Activated CD4-positive, CD25-positive, alpha-beta regulatory T cell treated with anti-CD3 and anti-CD28 coated beads, Interleukin-2, amount 50 U/mL, for 72 hours (primary cell): Measurements from ENCODE around the gene MARCHF10.

Source experiments
- DNase-seq: peaks from one replicate; pipeline ENCODE4 v3.0.0; 2021

MARCHF10 gene

GRCh38 chr17:62749926-62750325 lies 58.2 kb downstream of the MARCHF10 start:
- DNase-seq: no peak

DNA sequence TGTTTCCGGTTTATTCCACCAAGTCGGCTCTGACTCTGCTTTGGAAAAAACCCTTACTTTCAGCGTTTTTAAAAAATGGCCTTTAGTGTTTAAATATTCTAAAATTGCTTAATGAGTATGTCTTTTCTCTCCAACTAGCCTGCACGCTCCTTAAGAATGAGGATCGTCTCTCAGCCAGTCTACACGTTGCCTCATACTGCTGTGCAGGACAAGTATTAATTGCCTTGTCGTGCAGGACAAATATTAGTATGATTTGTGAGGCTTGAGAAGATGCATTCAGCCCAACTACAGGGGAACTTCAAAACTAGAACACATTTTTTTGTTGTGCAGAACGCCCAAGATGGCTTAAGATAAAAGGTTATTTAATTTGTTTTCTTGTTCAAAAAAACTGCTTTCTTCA lies 61.2 kb downstream of the MARCHF10 start:
- DNase-seq: no peak

DNA sequence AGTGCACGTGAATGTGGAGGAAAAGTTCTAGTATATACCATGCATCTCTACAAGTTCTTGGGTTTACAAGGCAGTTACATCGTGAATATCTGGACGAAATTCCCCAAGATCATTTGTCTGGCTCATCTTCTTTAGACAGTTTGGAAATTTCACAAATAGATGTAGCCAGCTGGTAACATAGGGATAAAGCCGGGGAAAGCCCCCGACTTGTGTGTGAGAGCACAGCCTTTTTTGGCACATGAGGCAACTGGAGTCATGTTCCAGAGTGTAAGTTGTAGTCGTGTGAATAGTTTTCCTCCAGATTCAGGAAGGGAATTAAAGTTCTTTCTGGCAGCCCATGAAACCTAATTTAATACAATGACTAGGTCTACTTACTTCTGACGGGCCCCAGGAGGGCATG lies 62.3 kb downstream of the MARCHF10 start:
- no peak for DNase-seq

DNA sequence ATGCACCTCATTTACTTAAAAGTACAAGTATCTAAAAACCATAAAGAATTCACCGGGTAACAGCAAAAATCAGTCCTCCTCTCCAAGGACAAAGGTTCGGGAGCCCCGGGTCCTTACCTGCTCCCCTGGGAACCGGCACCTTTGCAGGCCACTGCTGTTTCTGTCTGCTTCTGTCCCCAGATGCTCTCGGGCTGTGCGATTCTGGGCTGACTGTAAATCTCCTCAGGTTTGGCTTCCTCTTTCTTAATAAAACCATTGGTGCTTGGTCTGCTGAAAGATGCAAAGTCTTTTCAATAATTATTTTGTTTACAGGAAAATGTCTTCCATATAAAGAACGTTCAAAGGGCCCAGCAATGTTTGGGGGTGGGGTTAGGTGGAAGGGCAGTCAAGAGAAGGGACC lies 63.9 kb downstream of the MARCHF10 start:
- no peak for DNase-seq

DNA sequence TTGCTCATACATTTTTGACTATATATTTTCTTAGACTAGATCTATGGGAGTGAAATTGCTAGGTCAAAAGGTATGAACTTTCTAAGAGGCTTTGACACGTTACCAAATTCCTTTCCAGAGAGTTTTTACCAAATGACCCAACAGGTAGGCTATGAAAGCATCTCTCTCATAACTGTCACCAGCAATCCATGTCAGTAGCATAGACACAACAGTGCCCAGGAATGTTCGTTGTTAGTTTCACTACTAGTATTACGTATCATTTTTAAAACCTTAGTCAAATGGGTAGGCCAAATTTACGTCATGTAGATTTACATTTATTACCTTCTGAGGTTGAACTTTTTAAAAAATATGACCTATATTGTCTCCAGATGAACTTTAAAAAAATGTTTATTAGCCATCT lies 66.8 kb downstream of the MARCHF10 start:
- no peak for DNase-seq

GRCh38 chr17:62739645-62740388 lies 68.3 kb downstream of the MARCHF10 start:
- no peak for DNase-seq

DNA sequence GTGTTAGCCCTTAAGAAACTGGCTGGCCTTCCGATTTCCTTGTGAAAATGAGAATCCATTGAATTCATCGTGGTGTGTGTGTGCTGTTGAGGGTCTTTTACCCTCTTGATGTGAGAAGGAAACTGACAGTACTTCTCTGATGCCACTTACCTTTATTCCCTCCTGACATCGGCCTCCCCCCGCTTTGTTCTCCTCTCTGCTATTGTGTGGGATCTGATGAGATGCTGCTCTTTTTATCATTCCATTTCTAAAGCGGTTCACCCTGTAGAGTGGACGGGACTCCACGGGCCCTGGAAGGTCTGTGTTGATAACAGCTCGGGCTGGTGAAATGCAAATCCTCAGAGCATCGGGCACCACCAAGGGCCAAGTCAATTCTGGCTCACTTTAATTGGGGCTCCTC lies 69.8 kb downstream of the MARCHF10 start:
- no peak for DNase-seq

DNA sequence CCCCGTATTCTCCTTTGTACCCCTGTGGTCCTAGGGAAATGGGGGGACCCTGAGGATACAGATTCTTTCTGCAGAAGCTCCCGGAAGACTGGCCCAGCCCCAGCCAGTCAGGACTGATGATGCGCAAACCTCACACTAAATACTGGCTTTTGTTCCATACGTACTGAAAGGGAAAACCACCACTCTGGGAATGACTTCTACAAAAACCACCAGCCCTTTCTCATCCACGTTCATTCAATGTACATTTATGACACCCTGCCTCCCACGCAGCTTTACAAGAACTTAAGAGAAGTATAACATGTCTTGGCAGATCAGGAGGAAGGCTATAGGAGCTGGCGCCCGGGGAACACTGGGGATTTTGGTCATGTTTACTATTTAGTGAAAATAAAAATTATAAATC lies 70.6 kb downstream of the MARCHF10 start:
- no peak for DNase-seq

- no peak for DNase-seq
Observed at GRCh38 chr17:62735044-62735651, 73.0 kb downstream of the MARCHF10 start.

DNA sequence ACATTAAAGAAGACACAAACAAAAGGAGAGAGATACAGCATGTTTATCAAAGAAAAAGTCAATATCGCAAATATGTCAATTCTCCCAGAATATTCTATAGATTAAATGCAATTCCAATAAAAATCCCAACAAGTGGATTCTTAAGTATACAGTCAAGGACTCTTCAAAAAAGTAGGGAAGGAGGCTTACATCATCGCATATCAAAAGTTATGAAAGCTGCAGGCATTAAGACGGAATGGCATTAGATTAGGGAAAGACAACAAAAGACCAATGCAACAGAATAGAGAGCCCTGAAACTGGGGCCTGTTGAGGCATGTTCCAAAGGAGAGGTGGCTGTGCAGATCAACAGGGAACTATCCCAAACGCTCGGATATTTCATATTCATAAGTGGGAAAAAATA lies 76.0 kb downstream of the MARCHF10 start:
- no peak for DNase-seq

DNA sequence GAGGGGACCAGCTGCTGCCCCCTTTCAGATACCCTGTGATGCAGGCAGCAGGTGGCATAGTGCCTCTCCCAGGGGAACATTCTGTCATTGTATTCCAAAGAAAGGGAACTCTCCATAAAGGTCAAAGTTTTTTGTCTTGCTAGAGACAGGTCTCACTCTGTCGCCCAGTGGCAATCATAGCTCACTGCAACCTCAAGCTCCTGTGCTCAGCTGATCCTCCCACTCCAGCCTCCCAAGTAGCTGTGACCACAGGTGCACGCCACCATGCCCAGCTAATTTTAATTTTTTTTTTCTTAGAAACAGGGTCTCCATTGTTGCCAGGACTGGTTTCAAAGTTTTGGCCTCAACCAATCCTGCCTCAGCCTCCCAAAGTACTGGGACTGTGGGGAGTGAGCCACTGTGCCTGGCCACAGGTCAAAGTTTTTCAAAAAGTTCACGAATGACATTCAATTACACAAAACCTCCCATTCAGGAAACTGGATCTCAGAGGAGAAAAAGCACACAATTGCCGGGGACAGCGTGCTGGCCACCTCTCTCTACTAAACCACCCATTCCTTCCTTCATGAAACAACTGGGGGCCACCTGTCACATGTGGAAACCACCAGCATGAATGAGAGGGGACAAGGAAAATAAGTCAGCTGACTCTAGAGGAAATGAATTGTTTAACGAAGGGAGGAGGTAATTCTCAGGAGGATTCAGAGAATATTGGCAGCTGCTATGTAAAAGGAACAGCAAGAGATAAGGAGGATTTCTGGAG lies 80.0 kb downstream of the MARCHF10 start:
- no peak for DNase-seq

- no peak for DNase-seq
Observed at GRCh38 chr17:62725791-62726249, 82.3 kb downstream of the MARCHF10 start.

- peak; percentile 65 for DNase-seq
Observed at GRCh38 chr17:62724398-62725146, 83.5 kb downstream of the MARCHF10 start.

GRCh38 chr17:62723842-62724241 lies 84.3 kb downstream of the MARCHF10 start:
- DNase-seq: no peak

- DNase-seq: no peak
Observed at GRCh38 chr17:62722625-62723024, 85.5 kb downstream of the MARCHF10 start.

GRCh38 chr17:62720126-62720850 lies 87.8 kb downstream of the MARCHF10 start:
- no peak for DNase-seq

- DNase-seq: no peak
Observed at GRCh38 chr17:62719586-62719985, 88.5 kb downstream of the MARCHF10 start.

DNA sequence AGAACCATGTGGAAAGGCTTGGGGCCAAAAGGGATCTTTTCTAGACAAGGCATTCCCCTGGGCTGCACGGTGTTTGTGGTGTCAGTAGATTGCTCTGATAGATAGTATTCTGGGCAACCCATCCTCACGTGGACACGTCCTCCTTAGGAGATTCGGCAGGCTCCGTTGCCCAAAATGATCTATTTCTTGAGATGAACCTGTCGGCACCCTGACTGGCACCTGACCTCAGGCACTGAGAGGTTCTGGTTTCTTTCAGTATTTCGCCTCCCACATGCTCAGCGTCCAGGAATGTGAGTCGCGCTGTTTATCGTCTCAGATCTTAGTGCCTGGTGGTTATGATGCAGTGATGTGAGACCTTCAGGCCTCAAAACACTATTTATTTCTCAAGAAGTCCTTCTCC lies 89.7 kb downstream of the MARCHF10 start:
- DNase-seq: no peak

DNA sequence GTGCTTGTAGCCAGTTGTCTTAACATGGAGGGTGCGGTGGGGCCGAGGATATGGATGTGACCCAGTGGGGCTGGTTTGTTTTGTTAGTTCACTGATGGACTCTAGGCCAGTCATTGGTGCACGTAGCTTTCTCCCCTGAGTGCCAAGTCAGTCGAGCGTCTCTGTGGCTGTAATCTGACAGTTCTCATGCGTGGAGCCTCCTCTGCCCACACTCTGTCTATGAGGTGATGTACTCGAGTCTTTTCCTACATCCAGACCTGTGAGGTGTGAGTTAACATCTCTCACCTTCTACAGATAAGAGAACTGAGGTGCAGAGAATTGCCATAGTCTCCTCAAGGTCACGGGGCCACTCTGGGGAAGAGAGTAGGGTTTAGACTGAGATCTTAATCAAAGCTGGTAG lies 90.2 kb downstream of the MARCHF10 start:
- DNase-seq: no peak

DNA sequence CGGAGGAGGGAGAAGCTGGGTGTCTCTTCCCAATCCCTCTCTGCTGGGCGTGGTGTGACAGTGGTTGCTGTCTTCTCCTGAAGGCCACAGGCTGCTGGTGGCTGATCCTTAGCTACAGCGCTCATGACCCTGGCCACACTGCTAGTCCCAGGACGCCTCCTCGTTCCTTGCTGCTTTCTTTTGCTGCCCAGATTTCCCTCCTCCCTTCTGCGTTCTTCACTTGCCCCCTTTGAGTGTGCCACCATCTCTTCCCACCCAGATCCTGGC lies 90.6 kb downstream of the MARCHF10 start:
- no peak for DNase-seq

DNA sequence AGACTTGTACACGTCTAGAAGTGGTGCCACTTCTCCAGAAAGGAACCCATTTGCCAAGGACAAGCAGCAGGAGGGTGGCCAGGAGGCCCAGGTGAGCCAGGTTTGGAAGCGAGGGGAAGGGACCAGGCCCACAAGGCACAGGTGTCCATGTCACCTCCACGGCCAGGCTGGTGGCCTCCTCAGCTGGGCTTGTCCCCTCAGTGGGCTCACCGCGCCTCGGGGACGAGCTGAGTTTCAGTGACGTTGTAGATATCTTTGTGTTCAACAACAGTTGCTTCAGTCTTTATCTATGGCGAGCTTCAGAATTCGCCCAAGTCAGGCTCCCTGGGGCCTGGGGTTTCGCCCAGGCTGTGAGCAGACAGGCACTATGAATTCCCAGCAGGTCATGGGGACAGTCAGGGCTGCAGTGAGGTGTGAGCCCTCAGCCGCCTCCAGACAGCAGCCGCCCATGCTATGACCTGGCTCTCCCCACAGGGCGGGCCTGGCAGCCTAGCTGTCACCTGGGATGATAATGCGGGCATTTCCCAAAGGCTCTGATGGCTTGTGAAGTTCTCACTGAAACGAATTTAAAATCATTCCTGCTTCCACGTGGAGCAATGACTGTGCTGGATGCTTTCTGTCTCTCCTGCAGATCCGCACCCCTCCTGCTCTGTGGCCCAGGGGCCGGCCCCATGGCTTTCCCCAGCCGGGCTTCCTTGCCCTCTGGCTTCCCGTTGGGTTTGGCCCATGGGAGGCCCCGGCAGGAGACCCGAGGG lies 91.1 kb downstream of the MARCHF10 start:
- no peak for DNase-seq

DNA sequence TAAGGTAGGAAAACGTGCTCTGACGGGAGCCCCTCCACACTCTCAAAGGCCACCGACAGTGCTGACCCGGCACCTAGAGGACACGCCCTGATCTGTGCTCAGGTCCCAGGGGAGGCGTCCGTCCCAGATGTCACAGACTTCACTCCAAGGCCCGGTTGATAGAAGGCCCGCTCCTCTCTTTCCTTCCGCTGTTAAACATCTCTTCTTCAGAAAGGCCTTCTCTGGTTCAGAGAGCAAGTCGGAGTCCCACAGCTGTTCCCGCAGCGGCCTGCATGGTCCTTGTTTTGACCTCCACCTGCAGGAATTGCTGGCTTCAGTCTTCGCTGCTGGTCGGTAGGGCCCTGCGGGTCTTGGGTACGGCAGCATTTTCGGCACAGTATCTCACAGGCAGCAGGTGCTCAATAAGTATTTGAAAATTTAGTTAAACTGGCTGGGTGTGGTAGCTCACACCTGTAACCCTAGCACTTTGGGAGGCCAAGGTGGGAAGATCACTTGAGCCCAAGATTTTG lies 92.2 kb downstream of the MARCHF10 start:
- no peak for DNase-seq
